IPS-NIHi11 (cell line): ENCODE measurements around the gene FRMD4A.

ENCODE experiments used
- DNase-seq: peaks from one replicate; pipeline ENCODE4 v3.0.0; 2012; ENCODE audit warnings: mixed read lengths, low spot score

The FRMD4A gene

DNA sequence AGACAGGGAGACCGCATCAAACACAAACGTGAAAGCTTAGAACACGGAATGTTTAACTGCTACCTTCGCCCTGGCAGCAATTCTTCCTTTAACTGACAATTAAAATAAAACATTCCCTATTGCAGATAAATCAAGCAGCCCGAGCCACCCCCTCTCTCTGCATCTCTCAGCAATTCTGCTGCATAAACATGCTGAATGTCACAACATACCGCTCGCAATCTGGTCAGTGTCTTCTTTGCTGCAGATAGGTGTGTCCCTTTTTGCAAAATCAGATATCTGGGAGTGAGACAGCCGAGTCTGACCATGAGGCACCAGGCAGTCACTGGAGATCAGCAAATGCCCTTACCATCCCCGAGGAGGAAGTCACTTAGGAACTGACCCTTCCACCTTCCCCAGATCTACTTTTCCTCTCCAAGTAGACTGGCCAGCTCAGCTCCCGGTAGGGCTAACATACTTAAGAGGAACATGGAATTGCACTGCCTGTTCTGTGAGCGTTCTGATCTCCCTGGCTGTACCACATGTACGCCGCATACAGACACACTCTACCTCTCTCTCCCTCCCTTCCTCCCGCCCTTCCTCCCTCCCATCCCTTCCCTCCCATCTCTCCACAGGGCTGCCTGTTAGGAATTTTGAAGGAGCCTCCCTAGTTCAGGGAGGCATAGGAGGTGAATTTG, at the start of gene FRMD4A:
Gene FRMD4A, minus strand, starts transcription at position 537 of the 674 bp plus-strand sequence.
- peak; percentile 20 for DNase-seq

DNA sequence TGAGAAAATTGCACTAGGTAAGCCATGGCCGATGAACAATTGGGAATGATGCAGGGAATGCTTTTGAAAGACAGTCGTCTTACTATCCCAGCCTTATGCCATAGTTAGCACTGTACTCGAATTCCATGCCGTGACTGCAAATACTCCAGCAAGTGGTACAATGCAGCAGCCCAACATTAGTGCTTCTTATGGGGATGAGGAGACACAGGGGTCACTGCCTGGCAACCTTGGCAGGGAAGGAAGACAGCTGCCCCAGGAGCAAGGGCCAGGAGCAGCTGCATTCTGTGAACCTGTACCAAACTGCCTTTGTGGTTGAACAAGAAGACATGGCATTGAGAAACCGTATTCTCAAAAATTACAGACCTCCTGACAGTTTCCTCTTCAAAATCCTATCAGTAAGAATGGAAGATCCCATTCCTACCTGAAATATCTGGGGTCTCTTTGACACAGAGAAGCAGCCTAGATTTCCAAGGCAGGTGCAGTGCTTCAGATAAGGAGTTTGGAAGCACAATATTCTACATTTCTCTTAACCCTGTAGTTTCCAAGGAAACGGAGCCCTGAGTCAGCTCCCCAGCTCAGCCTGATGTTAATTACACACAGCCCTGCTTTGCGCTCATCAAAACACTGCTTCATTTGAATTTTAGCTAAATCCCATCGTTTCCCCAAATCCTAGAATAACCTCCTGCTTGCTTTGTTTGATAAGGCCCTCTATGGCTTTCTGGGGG, 49.0 kb upstream of the FRMD4A start:
- no peak for DNase-seq

DNA sequence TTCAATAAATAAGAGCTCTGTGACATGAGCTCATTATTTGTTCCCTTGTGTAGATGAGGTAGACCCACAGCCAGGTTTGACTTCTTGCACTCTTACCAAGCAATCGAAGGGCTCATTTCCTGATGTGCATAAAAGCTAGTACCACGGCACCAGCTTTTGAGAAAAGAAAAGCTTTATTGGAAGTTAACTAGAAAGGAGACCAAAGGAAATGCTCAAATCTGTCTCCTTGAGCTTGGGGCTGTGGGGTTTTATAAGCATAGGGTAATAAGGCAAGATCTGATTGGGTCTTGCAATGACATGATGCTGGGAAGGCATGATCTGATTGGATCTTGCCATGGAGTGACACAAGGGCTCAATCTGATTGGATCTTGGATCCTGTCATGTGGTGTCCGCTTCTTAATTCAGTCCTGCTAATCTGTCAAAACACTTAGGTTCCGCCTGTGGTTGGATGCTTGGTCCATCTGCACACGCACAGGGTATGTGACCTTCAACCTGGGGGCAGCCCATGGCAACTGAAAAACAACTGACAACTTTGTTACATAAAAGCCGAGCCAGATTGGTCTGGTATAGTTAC, 47.8 kb upstream of the FRMD4A start:
- no peak for DNase-seq

DNA sequence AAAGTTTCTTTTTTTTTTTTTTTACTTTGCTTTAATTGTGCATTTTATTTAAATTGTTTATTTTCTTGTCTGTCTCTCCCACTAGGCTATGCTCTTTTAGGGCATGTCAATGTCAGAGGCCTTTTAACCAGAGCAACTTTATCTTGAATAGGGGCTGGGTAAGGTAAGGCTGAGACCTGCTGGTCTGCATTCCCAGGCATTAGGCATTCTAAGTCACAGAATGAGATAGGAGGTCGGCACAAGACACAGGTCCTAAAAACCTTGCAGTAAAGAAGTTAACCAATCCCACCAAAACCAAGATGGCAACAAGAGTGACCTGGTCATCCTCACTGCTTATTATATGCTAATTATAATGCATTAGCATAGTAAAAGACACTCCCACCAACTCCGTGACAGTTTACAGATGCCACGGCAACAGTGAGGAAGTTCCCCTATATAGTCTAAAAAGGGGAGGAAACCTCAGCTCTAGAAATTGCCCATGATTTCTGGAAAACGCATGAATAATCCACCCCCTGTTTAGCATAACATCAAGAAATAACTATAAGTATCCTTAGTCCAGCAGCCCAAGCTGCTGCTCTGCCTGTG, 47.0 kb upstream of the FRMD4A start:
- DNase-seq = no peak

DNA sequence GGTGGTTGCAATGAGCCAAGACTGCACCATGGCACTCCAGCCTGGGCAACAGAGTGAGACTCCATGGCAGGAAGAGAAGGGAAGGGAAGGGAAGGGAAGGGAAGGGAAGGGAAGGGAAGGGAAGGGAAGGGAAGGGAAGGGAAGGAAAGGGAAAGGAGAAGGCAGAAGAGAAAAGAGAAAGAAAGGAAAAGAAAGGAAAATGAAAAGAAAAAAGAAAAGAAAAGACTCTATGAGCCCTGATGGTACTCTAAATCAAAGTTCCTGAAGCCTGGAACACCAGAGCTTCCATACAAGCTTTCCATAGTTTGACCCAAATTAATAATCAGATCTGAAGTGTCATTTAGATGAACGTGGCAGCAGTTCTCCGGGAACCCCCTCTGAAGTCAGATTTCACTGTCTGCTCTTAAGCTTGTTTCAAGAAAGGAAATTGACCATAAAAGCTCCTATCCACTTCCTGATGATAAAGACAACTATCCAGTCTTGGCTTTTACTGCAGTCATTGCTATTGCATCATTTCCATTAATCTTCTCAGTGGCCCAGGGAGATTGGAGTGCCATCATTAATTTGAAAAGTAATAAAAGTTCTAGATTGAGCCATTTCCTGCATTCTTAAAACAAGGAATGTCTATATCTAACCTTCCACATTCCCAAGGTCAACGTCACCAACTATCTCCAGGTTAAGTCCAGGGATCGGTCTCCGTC, 44.2 kb upstream of the FRMD4A start:
- DNase-seq = no peak

DNA sequence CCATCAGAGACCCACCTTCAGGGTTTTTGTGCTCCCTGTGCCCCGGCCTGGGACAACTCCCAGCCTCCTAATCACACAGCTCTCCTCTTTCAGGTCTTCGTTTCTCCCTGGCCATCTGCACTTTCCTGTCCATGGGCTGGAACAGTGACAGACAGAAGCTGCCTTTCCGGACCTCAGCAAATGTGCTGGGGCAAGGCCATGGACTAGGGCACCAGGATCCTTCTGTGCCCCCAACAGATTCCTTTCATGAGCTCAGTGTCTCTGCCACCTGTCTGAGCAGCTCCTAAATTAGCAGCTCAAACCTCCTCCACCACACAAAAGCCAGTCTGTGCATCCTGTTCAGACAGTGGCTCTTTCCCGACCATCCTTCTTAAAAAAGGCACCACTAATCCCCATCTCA, 41.9 kb upstream of the FRMD4A start:
- no peak for DNase-seq

DNA sequence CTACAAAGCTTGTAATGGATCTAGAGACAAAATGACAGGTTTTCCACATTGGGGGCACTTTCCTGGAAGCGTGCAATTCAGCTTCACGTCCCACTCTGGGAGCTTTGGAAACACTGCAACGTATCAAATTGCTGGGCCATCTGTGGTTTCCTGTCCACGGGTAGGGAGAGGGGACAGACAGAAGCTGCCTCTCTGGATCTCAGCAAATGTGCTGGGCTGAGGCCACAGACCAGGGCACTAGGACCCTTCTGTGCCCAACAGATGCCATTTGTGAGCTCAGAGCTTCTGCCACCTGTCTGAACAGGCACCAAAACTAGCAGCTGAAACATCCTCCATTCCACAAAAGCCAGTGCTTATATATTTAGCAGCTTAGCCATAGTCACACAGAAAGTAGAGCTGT, 40.9 kb upstream of the FRMD4A start:
- no peak for DNase-seq

DNA sequence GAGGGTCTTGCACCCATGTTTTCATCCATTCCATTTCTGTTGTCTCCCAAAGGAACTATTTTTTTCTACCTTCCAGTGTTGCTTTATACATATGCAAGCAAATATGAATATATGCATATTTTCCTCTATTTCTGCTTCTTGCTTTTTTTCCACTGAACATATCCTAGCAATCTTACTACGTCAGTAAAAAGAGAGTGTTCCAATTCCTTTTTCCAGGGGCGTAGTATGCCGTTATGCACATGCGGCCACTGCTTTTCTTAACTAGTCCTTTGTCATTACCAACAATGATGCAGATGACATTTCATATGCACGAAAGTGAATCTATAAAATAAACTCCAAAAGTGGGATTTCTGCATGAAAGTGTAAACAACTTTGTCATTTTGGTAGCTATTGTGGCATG, 40.2 kb upstream of the FRMD4A start:
- no peak for DNase-seq

DNA sequence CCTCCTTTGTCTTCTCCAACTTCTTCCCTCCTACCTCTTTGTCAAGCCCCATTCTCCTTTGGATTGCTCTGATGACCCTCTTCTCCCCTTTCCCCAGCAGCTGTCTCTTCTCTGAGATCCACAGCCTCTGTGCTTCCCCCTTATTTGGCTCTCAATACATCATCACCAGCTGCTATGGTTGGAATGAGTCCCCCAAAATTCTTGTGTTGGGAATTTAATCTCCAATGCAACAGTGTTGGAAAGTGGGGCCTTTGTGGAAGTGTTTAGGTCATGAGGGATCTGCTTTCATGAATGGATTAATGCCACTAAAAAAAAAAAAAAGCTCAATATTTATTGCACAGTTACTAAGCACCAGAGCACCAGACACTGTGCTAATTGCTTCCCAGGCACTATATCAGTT, 39.2 kb upstream of the FRMD4A start:
- DNase-seq = no peak

DNA sequence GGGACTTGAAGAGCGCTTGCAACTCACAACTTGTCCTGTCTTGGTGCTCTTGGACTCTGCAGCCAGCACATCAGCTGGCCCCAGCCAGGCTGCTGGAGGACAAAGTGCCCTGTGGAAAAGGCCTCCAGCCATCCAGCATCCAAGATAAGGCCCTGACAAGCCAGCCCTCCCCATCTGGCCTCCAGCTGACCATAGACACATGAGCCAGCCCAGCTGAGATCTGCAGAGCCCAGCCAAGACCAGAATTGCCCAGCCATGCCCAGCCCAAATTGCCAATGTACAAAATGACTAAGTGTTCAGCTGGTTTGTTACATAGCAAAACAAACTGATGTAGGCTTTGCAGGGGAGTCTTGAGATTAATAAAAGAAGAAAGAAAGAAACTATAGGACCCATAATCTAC, 36.0 kb upstream of the FRMD4A start:
- DNase-seq = no peak

DNA sequence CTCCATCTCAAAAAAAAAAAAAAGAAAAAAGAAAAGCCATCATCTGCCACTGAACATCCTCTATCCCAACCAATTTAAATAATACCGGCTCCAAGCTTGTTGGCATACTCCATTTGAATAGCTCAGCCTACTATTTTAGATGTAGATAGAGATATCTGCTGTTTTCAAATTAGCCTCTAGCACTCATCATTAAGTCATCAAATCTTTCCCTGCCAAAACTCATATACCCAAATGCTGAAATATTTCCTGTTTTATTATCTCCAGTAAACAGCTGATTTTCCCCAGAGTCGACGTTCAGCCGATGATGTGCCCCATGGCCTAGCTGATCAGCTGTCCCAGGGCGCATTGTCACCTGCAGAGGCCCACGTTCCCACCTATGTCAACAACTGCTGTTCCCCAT, 34.5 kb upstream of the FRMD4A start:
- DNase-seq = no peak

DNA sequence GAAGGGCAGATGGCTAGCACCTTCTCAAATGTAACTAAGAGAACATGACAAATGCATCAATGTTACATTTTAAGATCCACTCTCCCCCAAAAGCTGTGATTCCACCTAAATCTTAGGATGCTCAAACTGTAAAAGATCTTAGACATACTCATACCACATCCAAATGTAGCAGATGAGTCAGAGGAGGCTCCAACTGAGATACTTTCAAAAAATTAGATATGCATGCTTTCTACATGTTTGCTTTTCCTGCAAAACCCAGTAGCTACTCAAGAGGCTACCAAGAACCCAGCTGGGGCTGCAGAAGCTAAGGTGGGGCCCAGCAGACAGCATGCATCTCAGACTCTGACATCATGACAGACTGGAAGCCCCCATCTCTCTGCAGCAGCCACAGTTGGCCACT, 31.4 kb upstream of the FRMD4A start:
- DNase-seq = no peak

DNA sequence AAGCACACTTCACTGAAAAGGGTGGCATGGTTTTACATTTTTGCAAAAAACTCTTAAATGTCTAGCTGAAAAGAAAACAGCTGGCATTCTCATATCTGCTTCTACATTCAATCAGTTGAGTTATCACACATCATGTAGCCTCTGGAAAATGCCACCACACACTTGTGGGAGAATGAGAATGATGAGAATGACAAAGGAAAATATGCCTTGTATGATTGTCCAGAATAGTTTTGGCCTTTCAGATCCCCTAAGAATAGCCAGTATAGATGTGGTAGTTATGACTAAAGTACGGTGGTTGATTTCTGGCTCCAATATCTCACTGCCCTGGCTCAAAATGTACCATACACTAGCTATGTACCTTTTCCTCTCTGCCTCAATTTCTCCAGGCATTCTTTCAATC, 30.2 kb upstream of the FRMD4A start:
- no peak for DNase-seq

DNA sequence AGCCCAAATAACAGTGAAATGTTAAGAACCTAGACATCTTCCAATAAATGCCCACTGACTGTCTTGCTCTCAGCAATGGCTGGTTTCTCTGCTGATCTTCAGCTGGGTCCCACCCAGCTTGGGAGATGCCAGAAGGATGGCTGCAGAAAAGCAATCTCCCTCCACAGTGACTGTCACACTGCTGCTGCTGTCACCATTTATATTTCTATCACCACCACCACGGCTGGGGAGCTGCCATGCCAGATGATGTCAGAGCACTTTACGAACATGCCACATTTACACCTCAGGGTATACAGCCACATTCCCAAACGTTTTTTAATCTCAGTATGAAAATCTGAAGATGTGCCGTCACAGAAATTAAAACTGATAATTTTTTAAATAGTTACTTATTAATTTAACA, 29.8 kb upstream of the FRMD4A start:
- no peak for DNase-seq

DNA sequence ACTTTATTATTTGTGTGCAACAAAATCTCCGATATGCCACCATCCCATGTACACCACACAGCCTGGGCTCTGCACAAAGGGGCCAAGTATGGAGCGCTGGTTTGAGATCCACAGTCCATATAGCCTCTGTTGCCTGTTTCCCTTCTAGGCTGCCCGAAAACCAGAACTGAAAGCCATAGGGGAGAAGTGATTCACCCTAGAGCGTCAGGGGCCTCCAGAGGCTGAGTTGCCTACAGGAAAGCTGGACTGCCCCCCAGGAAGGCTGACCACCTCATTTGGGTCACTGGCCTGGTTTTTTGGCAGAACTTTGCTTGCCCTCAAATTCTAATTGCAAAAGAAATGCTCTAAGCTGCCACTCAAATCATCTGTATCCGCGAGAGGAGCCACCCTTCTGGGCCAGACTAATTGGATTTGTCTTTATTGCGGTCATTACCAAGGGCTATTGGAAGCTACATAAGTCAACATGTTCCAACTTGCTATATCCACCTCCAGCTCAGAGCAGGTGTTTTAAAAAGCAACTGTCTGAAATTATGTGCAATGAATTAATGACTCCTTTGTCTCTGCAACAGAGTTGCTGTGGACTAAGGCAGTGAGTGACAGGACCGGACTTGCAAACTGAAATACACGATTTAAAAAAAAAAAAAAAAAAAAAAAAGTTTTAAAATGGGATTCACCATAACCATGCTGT, 28.3 kb upstream of the FRMD4A start:
- DNase-seq = no peak

DNA sequence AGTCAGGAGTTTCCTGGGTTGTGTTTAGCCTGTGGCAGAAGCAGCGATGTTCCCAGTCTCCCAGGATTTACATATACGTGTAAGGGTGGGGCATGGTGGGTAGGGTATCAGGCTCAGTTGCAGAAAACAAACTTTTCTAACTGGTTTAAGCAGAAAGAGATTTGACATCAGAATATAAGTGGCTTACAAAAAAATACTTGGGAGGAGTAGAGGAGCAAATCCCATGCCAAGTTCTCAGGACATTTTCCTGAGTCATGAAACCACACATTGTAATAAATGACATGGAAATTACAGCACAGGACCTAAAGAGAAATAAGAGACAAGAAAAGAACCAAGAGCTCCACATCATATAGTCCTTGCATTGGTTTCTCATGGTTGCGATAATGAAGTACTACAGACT, 26.2 kb upstream of the FRMD4A start:
- DNase-seq = no peak

DNA sequence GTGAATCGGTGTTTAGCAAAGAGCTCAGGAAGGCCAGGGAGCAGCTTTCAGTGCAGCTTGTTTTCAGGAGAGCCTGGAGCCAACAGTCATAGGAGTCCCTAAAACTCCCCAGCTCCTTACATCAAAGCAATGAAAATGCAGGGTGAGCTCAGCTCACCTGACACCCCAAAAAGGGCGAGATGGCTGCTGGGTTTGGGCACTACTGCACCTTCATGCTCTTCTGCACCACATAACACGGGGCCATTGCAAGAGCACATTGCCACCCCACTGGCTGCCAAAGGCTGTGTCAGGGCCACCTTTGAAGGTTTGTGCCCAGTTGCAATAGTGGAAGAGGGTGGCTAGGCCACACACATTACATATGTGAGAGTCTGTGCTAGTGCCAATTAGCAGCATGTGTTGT, 25.0 kb upstream of the FRMD4A start:
- DNase-seq = no peak

DNA sequence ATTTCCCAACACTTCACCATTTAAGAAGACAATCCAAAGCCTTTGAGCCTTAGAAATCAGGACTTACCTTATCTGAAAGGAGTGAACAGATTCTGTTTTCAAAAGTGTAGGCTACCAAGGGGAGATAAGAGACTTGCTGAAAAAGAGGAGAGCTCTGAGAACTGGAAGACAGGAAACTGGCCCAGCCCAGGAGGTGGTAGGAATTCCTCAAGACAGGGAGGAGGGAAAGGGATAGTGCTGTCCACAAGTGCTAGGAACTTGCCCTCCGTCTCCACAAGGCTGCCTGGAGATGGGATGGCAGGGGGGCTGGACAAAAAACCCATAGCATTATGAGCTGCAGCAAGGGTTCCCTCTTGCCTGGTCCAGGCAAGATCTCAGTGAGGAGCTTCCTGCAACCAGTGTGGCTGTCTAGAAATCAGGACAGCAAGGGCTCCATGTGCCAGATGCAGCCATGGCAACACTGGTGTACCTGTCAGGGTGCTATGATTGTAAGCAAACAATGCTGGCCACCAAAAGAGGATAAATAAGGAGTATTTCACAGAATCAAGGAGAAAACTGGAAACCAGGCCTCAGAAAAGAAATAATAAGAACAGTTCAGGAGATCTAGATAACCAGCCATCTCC, 22.7 kb upstream of the FRMD4A start:
- no peak for DNase-seq

DNA sequence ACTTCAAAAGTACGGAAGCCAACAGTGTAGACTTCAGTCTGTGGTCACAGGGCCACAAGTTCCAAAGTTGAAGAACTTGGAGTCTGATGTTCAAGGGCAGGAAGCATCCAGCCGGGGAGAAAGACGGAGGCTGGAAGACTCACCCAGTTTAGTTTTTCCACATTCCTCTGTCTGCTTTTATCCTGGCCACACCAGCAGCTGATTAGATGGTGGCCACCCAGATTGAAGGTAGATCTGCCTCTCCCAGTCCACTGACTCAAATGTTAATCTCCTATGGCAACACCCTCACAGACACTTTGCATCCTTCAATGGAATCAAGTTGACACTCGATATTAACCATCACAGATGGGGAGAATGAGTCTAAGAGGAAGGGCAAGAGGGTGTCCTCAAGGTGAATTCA, 19.3 kb upstream of the FRMD4A start:
- DNase-seq = no peak

DNA sequence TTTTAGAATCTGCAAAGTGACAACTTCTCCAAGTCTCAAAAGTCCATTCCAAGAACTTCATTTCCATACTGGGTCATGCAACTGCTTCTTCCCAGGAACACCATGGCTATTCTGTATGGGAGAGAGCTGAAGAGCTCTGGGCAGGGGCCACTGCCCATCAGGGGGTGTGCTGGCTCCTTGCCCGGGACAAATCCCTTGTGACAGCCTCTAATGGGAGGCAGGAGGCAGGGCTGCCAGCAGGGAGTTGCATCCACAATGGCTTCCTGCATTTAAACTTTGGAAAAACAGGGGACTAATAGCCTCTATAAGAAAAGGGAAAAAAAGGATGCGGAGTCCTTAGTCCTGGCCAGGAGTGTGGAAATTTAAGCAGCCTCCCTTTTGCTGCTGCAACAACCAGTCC, 18.4 kb upstream of the FRMD4A start:
- no peak for DNase-seq

DNA sequence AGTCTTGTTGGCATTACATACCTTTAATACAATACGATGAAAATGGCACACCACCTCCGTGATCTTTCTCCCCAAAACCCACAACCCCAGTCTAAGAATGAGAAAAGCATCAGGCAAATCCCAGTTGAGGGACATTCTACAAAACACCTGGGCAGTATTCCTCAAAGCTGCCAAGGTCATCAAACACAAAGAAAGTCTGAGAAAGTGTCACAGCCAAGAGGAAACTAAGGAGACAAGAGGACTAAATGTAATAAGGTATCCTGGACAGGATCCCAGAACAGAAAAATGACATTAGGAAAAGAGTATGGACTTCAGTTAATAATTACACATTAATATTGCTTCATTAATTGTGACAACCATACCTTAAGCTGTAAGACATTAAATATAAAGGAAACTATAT, 14.5 kb upstream of the FRMD4A start:
- no peak for DNase-seq
